Activated naive CD4-positive, alpha-beta T cell treated with anti-CD3 and anti-CD28 coated beads, Interleukin-2, amount 10 ng/mL, durations not matched to agents 7 days and 5 days (primary cell): ENCODE measurements around the gene MAP4K2.
A peak's percentile ranks its signal among the peaks of the same experiment; 100 is the strongest.

Experiments used
- CTCF ChIA-PET: fragments of 350-600 bp; sonication (Branson Sonifier 250); formaldehyde crosslinking; loops from one replicate; lab custom pipeline; 2021; ENCODE audit warnings: antibody characterized with exemption; lab: Charles Lee
- DNase-seq: peaks from one replicate; pipeline ENCODE4 v3.0.0-alpha.2; 2020
- H3K27ac Mint-ChIP-seq: one replicate; pipeline ENCODE4 v1.8.0; 2021; ENCODE audit warnings: mild to moderate bottlenecking, moderate library complexity, mixed read lengths
- H3K27me3 Mint-ChIP-seq: one replicate; pipeline ENCODE4 v1.8.0; 2021; ENCODE audit warnings: mild to moderate bottlenecking, mixed read lengths
- H3K36me3 Mint-ChIP-seq: one replicate; pipeline ENCODE4 v1.8.0; 2021; ENCODE audit warnings: mixed read lengths
- H3K4me1 Mint-ChIP-seq: one replicate; pipeline ENCODE4 v1.8.0; 2021; ENCODE audit warnings: mixed read lengths
- H3K4me3 Mint-ChIP-seq: one replicate; pipeline ENCODE4 v1.8.0; 2021; ENCODE audit warnings: mild to moderate bottlenecking, moderate library complexity, mixed read lengths
- H3K9me3 Mint-ChIP-seq: one replicate; pipeline ENCODE4 v1.8.0; 2021; ENCODE audit warnings: mixed read lengths

MAP4K2 gene

DNA sequence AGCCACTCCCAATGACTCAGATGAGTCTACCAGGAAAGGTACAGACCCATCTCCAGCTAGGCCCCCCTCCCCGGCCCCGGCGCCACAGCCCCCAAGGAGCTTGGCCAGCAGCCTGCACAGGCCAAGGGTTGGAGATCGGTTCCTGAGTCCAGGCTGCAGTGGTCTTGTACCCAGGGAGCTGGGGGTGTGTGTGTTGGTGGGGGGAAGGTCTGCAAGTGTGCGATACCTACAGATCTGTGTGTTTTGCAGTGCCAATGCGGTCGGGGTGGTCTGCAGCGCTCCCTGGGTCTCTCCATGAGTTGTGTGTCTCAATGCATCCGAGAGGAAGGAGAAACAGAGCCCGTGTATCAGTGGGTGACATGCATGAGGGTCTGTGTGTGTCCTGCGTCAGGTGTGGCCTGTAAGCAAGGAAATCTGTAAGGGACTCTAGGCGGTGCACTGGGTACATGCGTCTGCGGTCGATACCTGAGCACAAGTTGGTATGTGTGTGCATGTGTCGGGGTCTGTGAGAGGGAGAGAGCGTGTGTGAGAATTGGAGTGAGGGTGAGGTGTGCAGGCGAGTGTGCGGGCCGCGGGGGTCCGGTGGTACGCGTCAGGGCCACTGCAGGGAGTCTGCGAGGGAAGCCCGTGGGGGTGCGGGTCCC, 40.8 kb upstream of the MAP4K2 start:
- Mint-ChIP-seq H3K4me3 (peak overlapping the region; percentile 75), H3K4me1 (peaks cover 38% of the 10 kb centered on the region), H3K36me3 (no peaks in the 10 kb centered on the region), H3K27ac (no peak overlapping the region), H3K27me3 (peaks cover 4% of the 10 kb centered on the region), H3K9me3 (no peaks in the 10 kb centered on the region)
- no peak for DNase-seq
- CTCF ChIA-PET = interaction anchor here (0.7 to 16.4 kb wide), 12 partner anchors 9 to 273 kb away, joined by 3 to 592 read pairs (median 4); partner anchors contain the start of genes ARL2, EHD1, RASGRP2 and SF1

DNA sequence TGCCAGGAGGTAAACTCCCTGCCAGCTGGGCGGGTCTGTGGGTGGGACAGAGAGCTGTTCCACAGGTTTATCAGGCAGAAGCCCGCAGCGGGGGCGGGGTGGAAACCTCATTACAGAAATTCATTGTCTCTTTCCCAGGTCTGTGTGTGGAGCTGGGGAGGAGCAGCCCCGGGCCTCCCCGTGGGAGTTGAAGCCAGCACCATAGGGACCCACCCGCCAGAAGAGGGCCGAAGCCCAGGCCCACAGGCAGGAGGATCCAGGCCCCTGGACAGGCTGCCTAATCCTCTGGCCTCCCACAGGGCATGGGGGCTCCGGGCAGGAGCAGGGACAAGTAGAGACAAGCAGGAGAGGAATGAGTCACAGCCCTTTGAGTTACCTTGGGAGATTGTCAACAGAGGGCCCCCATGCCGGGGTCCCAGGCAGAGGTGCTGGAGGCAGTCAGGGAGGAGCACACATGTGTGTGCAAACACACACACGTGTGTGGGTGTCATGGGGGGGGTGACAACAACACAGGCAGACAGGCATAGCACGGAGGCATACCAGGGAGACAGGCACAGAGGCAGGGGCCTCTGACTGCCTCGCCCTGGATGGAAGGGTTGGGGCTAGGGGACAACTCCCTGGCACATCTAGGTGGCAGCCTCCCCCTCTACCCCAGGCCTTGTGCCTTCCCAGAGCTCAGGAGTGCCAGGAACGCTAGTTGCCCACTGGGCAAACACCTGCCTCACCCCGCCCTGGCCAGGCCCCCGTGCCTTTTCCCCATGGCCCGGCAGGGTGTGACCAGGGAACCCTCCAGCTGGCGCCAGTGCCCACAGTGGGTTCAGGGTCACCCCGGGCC, 40.1 kb upstream of the MAP4K2 start:
- peaks cover 4% of the 10 kb centered on the region for H3K27me3 Mint-ChIP-seq
- CTCF ChIA-PET = interaction anchor here (0.5 to 16.4 kb wide), 9 partner anchors 10 to 487 kb away, joined by 3 to 592 read pairs (median 4); partner anchors contain the start of genes ARL2, EHD1, RASGRP2 and SF1
- no peak for DNase-seq
- no peaks in the 10 kb centered on the region for H3K9me3 Mint-ChIP-seq
- no peak overlapping the region for H3K27ac Mint-ChIP-seq
- H3K4me3 Mint-ChIP-seq = peak overlapping the region; percentile 49
- H3K4me1 Mint-ChIP-seq = peaks cover 31% of the 10 kb centered on the region
- no peaks in the 10 kb centered on the region for H3K36me3 Mint-ChIP-seq

DNA sequence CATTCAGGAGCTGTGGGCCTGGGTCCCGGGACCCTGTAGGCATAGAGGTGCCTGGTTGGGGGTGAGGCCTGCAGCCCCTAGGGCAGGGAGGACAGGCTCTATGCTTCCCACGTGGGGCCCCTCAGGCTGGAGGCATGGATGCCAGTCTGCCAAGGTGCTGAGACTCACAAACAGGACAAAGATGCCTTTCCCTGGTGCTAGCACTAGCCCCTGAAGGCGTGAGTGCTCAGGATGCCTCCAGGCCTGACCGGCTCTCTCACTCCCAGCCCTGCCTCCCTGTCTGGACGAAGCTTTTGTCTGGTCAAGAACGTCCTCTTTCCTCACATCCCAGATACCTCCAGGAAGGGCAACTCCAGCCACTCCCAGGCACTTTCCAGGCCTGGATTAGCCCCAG, 39.3 kb upstream of the MAP4K2 start:
- CTCF ChIA-PET = interaction anchor here (1.2 to 16.4 kb wide), 3 partner anchors 17 to 45 kb away, joined by 3 to 592 read pairs (median 3); partner anchors contain the start of gene EHD1
- Mint-ChIP-seq H3K4me3 (peak overlapping the region; percentile 6), H3K9me3 (no peaks in the 10 kb centered on the region), H3K4me1 (peaks cover 26% of the 10 kb centered on the region), H3K27ac (no peak overlapping the region), H3K27me3 (peaks cover 4% of the 10 kb centered on the region), H3K36me3 (no peaks in the 10 kb centered on the region)
- DNase-seq = no peak

DNA sequence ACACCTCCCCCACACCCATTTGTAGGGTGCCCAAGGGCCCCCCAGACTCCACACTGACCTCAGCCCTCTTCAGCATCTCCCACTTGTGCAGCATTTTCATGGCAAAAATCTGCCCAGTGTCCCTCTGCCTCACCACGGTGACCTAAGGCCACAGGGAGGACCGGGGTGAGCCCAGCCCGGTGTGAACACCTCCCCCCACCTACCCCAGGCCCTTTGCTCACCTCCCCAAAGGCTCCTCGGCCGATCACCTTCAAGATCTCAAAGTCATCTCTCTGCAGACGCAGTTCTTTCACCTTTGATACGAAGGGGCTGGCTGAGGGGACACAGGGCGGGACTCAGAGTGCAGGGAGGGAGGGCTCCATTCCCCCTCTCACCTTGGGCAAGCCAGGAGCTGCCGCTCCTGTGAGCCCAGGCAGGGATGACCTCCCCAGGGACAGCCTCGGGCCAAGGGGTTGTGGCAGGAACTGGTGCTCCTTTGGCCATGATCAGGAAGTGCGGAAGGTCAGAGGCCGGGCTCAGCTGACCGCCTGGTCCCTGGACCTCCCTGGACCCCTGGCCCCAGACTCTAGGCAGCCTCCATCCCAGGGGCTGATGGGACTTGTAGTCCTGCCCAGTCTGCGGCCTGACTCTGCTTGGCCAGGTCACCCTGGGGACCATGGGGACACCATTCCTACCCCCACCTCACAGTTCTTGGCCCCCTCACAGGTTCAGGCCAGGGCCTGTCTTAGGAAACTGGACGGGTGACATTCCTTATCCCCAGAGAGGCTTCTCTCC, 38.8 kb upstream of the MAP4K2 start:
- H3K9me3 Mint-ChIP-seq = no peaks in the 10 kb centered on the region
- CTCF ChIA-PET = interaction anchor here (16.4 kb wide), 1 partner anchor 45 kb away, joined by 592 read pairs; the partner anchor contains the start of gene EHD1
- peaks cover 25% of the 10 kb centered on the region for H3K4me1 Mint-ChIP-seq
- H3K27ac Mint-ChIP-seq = no peak overlapping the region
- H3K36me3 Mint-ChIP-seq = no peaks in the 10 kb centered on the region
- H3K27me3 Mint-ChIP-seq = peaks cover 4% of the 10 kb centered on the region
- no peak for DNase-seq
- no peak overlapping the region for H3K4me3 Mint-ChIP-seq

DNA sequence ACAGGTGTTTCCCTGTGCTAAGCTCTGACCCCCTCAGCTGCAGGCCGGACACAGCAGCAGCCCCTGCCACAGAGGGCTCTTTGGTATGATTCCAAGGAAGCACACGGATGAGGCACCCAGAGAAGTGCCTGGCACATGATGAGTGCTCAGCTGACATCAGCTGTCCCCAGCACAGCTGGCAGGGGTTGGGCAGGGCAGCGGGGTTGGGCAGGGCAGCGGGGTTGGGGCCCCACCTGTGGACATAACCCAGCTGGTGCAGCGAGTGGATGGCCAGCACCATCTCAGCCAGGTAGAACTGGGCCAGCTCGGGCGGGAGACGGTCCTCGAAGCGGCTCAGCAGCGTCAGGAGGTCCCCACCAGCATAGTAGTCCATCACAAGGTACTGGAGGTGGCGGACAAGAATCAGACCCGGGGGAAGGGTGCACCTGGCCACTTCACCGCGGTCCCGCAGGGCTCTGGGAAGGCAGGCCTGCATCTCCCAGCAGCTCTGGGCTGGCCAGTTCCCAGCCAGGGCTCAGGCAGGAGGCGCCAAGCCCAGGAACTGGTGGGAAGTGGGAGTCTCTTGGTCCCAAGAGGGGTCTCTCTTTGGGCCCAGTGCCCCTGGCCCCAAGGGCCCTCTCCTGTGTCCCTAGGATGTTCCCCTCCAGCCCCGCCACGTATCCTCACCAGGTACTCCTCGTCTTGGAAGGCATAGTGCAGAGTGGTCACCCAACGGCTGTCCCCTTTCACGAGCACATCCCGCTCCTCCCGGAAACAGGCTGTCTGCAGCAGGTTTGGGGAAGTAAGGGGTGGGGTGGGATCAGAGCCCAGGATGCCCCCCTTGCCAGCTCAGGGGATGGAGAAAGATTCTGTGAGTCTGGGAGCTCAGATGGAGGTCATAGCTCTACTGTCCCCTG, 37.1 kb upstream of the MAP4K2 start:
- Mint-ChIP-seq H3K4me3 (no peak overlapping the region), H3K27ac (no peak overlapping the region), H3K36me3 (no peaks in the 10 kb centered on the region), H3K9me3 (no peaks in the 10 kb centered on the region), H3K27me3 (peaks cover 4% of the 10 kb centered on the region), H3K4me1 (peaks cover 22% of the 10 kb centered on the region)
- no peak for DNase-seq
- CTCF ChIA-PET = no interaction called here

DNA sequence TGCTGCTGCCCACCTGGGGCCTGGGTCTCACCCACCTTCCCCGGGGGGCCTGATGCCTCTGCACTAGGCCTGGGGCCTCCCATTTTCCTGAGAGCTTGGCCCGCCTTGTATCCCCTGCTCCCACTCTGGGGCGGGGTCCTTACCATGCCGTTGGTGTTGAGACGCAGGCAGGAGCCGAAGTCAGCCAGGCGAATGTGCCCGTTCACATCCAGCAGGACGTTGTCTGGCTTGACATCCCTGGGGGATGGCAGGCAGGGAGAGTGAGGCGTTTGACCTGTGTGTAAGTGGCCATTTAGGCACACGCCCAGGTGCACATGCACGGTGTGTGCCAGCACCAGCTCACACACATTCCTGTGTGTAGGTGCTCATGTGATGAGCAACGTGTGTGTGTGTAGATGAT, 36.3 kb upstream of the MAP4K2 start:
- no peaks in the 10 kb centered on the region for H3K36me3 Mint-ChIP-seq
- CTCF ChIA-PET = no interaction called here
- no peak overlapping the region for H3K27ac Mint-ChIP-seq

DNA sequence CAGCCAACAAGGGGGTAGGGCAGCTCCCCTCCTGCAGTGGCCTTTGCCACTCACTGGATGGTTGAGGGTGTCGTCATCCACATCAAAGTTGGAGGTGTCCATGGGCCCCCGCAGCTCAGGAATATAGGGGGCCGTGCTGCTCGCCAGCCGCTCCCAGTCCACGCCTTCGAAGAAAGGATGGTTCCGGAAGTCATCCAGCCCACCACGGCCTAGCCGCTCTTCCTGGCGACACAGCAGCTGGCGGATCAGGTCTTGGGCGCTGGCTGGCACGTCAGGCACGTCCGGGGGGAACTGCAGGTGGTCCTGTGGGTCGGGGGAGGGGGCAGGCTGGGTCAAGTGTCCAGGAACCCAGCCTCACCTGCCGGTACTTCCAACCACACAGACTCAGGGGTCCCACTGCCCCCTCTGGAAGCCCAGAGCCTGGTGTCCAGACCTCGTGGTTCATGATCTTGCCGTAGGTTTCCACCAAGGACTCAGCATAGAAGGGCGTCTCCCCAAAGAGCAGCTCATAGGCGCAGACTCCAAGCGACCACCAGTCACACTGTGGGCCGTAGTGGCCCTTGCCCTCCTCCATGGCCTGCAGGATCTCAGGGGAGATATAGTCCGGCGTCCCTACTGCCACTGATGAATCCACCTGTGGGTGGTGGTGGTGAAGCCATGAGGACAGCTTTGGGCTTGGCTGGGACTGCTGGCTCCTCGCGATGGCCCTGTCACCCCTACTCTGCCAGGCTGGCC, 35.8 kb upstream of the MAP4K2 start:
- CTCF ChIA-PET = interaction anchor here (0.6 to 1.0 kb wide), 2 partner anchors 10 to 195 kb away, joined by 3 read pairs; no protein-coding TSS in a partner anchor
- Mint-ChIP-seq H3K36me3 (no peaks in the 10 kb centered on the region), H3K4me3 (no peak overlapping the region), H3K9me3 (no peaks in the 10 kb centered on the region), H3K27ac (no peak overlapping the region), H3K27me3 (peaks cover 4% of the 10 kb centered on the region), H3K4me1 (peaks cover 13% of the 10 kb centered on the region)
- DNase-seq = no peak

More for the DNA sequence above, 36.3 kb upstream of the MAP4K2 start:
- no peak for DNase-seq
- peaks cover 4% of the 10 kb centered on the region for H3K27me3 Mint-ChIP-seq
- H3K4me3 Mint-ChIP-seq = no peak overlapping the region
- peaks cover 18% of the 10 kb centered on the region for H3K4me1 Mint-ChIP-seq
- no peaks in the 10 kb centered on the region for H3K9me3 Mint-ChIP-seq

DNA sequence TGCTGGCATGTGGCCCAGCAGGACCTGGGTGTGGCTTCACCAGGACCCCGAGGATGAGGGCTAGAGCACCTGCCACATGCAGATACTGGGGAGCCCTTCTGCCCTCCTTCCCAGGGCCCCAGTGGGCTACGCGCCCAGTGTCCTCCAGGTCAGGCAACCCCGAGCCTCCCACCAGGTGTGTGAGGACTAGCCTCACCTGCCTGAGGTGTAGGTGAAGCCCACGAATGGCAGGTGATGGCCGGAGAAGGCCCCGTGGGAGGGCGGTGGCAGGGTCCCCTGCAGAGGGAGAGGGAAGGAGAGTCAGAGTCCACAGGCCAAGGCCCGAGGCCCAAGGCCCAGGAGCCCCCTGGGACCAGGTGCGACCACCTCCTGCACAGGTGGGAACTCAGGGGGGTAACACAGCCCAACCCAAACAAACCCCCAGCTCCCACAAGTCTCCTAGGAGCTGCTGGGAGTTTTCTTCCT, 34.9 kb upstream of the MAP4K2 start:
- H3K27ac Mint-ChIP-seq = no peak overlapping the region
- no peak overlapping the region for H3K4me3 Mint-ChIP-seq
- peaks cover 8% of the 10 kb centered on the region for H3K4me1 Mint-ChIP-seq
- CTCF ChIA-PET = interaction anchor here (0.6 to 1.0 kb wide), 2 partner anchors 10 to 196 kb away, joined by 3 read pairs; no protein-coding TSS in a partner anchor
- peaks cover under 1% of the 10 kb centered on the region for H3K27me3 Mint-ChIP-seq
- no peaks in the 10 kb centered on the region for H3K9me3 Mint-ChIP-seq
- no peak for DNase-seq
- no peaks in the 10 kb centered on the region for H3K36me3 Mint-ChIP-seq

DNA sequence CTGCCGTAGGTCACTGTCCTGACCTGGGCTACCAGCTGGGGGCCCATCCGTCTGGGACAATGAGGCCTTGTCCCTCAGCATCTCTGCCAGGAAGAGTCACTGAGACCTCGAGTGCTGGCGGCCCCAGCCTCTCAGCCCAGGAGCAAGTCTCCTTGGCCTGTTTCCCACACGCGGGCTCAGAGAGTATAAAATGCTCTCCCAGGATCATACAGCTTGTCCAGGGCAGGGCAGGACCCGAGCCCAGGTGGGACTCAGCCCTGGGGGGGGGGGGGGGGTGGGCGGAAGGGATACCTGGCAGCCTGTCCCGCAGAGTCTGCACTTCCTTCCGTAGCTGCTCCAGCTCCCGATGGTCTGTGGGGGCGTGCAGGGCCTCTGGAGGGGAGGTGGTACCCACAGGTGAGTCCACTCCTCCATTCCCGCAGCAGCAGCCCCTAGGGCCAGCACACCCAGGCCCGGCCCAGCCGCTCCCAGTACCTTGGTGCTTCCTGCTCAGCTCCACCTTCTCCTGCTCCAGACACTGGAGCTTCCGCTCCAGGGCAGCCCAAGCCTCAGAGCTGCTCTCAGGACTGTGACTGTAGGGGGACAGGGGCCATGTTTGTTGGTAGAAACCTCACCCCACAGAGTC, 33.5 kb upstream of the MAP4K2 start:
- no peaks in the 10 kb centered on the region for H3K27me3 Mint-ChIP-seq
- no peaks in the 10 kb centered on the region for H3K36me3 Mint-ChIP-seq
- no peak overlapping the region for H3K4me3 Mint-ChIP-seq
- no peak overlapping the region for H3K27ac Mint-ChIP-seq
- no peaks in the 10 kb centered on the region for H3K9me3 Mint-ChIP-seq
- CTCF ChIA-PET = no interaction called here
- peaks cover 5% of the 10 kb centered on the region for H3K4me1 Mint-ChIP-seq
- no peak for DNase-seq

DNA sequence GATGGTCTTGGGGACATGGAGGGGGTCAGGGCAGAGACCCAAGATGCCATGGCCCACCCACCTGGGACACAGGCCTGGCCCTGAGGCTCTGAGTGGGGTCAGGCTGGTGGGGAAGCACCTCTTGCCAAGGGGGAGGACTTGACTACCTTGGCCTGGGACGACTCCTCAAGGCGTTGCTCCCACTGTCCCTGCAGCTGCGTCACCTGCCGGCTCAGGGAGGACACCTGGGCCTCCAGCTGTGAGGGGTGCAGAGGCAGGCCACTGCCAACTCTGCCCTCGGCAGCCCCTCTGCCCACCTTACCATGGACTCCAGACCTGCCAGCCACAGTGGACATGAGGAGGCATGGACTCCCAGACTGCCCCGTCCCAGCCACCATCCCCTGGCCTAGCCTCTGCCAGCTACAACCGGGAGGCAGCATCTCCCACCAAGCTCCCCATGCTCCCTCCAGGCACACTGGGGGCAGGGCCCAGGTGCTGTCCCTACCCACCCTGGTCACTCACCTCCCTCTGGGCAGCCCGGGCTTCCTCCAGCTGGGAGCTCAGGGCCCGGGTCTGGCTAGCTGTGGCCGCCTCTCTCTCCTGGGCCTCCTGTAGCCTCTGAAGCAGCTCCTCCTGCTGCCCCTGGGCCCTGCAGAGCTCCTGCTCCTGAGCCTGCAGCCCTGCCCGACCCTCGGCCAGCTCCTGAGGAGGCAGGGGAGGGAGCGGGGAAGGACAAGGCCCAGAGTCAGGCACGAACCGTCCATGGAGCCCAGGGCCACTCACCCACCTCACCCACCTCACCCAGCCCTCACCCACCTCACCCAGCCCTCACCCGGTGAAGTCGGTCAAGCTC, 32.8 kb upstream of the MAP4K2 start:
- H3K36me3 Mint-ChIP-seq = no peaks in the 10 kb centered on the region
- no peak overlapping the region for H3K27ac Mint-ChIP-seq
- no peaks in the 10 kb centered on the region for H3K9me3 Mint-ChIP-seq
- no peaks in the 10 kb centered on the region for H3K27me3 Mint-ChIP-seq
- H3K4me1 Mint-ChIP-seq = peaks cover 5% of the 10 kb centered on the region
- CTCF ChIA-PET = interaction anchor here (2.1 kb wide), 1 partner anchor 8 kb away, joined by 6 read pairs; the partner anchor contains the start of gene CDC42BPG
- DNase-seq = no peak
- no peak overlapping the region for H3K4me3 Mint-ChIP-seq

DNA sequence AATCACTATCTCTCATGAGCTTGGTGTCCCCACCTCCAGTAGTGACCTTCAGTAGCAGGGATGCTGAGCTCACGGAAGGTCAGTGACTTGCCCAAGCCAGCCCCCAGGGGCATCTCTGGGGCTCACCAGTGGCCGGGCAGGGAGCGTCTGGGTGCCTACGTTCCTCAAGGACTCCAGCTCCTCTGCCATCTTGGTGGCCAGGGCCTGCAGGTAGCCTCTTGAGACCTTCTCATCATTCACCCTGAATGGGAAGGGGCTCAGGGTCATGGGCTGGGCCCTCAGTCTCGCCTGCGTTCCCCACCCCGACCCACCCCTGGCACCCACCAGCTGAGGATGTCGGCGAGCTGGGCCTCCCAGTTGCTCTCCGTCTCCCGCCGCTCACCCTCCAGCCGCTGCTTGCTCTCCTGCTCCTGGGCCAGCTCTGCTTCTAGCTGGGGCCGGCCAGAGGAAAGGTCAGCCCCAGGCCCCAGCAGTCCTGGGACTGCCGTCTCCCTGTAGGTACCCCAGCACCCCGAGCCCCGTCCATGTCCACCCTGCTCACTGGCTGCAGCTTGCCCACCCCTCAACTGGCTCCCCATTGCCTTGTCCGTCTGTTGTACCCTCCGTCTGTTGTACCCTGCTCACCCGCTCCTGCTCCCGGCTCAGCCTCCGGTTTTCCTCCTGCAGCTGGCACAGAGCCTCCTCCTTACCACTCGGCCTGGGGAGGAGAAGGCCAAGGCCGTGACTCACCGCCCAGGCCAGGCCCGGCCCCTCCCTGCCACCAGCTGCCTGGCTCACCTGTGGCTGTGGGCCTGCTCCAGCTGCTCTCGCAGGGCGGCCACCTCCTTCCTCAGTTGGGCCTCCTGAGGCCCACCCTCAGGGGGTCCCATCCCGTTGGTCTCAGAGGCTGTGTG, 32.0 kb upstream of the MAP4K2 start:
- Mint-ChIP-seq H3K4me1 (peaks cover 5% of the 10 kb centered on the region), H3K4me3 (no peak overlapping the region), H3K9me3 (no peaks in the 10 kb centered on the region), H3K36me3 (no peaks in the 10 kb centered on the region), H3K27ac (no peak overlapping the region), H3K27me3 (no peaks in the 10 kb centered on the region)
- DNase-seq = no peak
- CTCF ChIA-PET = interaction anchor here (1.6 to 2.1 kb wide), 2 partner anchors 9 to 13 kb away, joined by 5 to 6 read pairs; partner anchors contain the start of gene CDC42BPG
